ENCODE results near the gene CDH11.

The CDH11 gene

DNA sequence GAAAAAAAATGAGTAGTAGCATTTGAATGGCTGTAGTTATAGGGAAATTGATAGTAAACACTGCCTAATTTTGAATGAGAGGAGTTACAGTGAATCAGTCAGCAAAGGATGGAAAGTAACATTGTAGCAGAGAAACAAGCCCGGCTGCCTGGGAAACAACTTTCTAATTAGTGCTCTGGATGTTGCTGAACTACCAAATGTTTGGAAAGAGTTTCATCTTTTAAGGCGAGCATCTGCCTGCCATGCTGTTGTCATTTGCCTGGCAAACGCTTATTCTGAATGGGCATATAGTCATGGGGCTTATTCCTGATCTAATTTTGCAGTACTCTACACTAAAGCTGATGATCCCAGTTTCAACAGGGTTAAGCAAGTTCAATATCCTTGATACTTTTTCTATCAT is 138.6 kb downstream of the CDH11 start:
- H3K4me3 ChIP-seq (ENCODE audit: low read depth, low read length, poor library complexity, severe bottlenecking): no peak overlapping the region
- TF ChIP-seq, protein P1, sequence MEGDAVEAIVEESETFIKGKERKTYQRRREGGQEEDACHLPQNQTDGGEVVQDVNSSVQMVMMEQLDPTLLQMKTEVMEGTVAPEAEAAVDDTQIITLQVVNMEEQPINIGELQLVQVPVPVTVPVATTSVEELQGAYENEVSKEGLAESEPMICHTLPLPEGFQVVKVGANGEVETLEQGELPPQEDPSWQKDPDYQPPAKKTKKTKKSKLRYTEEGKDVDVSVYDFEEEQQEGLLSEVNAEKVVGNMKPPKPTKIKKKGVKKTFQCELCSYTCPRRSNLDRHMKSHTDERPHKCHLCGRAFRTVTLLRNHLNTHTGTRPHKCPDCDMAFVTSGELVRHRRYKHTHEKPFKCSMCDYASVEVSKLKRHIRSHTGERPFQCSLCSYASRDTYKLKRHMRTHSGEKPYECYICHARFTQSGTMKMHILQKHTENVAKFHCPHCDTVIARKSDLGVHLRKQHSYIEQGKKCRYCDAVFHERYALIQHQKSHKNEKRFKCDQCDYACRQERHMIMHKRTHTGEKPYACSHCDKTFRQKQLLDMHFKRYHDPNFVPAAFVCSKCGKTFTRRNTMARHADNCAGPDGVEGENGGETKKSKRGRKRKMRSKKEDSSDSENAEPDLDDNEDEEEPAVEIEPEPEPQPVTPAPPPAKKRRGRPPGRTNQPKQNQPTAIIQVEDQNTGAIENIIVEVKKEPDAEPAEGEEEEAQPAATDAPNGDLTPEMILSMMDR (IDR thresholded peaks at IDR 0.05; ENCODE audit: low read length): no peak
- TF ChIP-seq EZH2 (IDR thresholded peaks at IDR 0.05; ENCODE audit: borderline replicate concordance, low read length): no peak
- H4K20me1 ChIP-seq (ENCODE audit: insufficient read depth, low read length): no peaks in the 10 kb centered on the region
- H3K9me2 ChIP-seq (ENCODE audit: low read depth, low read length): no peaks in the 10 kb centered on the region
- H3K79me2 ChIP-seq (ENCODE audit: insufficient read depth, low read length): no peaks in the 10 kb centered on the region
- H3K27ac ChIP-seq (ENCODE audit: low read depth, low read length, poor library complexity, severe bottlenecking): no peak overlapping the region
- H3K27me3 ChIP-seq (ENCODE audit: insufficient read depth, low read length): no peaks in the 10 kb centered on the region
- H3K36me3 ChIP-seq (ENCODE audit: insufficient read depth, low read length): no peaks in the 10 kb centered on the region
- H3K9me3 ChIP-seq (ENCODE audit: low read length): no peaks in the 10 kb centered on the region
- no peaks in the 10 kb centered on the region for H3K4me1 ChIP-seq (ENCODE audit: insufficient read depth, low read length, severe bottlenecking)
- no peaks in the 10 kb centered on the region for H3F3A ChIP-seq (ENCODE audit: insufficient read depth, low read length)
- no peak overlapping the region for H3K4me2 ChIP-seq (ENCODE audit: low read length)
- no peak overlapping the region for H3K9ac ChIP-seq (ENCODE audit: low read length)
- no peak overlapping the region for H2AFZ ChIP-seq (ENCODE audit: low read length)

GRCh38 chr16:64982581-64982980 is 139.3 kb downstream of the CDH11 start:
- no peak overlapping the region for H2AFZ ChIP-seq (ENCODE audit: low read length)
- no peaks in the 10 kb centered on the region for H3K4me1 ChIP-seq (ENCODE audit: insufficient read depth, low read length, severe bottlenecking)

DNA sequence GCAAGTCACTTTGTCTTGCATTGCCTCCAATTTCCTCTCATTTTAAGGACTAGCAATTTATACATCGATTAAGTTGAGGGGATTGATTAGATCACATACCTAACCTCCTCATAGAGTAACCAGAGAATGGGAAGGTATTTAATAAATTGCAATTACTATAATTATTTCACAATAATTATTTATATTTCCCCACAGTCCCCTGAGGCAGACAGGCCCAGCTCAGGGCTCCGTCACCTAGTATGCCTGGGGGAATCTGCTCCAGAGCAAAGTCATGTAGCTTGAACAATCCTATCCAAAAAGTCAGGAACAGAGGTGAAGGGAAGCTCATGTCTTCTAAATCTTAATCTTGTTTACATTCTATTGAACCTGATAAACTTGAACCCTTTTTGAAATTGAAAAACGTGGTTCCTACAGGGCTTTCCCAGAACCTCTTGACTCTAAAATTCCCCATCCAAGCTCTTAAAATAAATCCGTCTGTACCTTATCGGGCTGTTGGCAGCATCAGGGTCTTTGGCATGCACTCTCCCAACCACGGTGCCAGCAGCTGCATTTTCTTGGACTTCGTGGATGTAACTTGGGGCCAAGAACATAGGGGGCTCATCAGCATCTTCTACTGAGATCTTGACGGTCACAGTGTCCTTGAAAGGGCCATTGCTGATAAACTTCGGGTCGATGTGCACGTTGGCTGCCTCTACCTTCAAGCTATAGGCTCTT is 140.1 kb downstream of the CDH11 start:
- Histone ChIP-seq H2AFZ (ENCODE audit: low read length) (no peak overlapping the region), H3K27ac (ENCODE audit: low read depth, low read length, poor library complexity, severe bottlenecking) (no peak overlapping the region), H3K79me2 (ENCODE audit: insufficient read depth, low read length) (no peaks in the 10 kb centered on the region), H3K9me2 (ENCODE audit: low read depth, low read length) (no peaks in the 10 kb centered on the region), H3F3A (ENCODE audit: insufficient read depth, low read length) (no peaks in the 10 kb centered on the region), H3K4me3 (ENCODE audit: low read depth, low read length, poor library complexity, severe bottlenecking) (no peak overlapping the region), H4K20me1 (ENCODE audit: insufficient read depth, low read length) (no peaks in the 10 kb centered on the region), H3K27me3 (ENCODE audit: insufficient read depth, low read length) (no peaks in the 10 kb centered on the region), H3K36me3 (ENCODE audit: insufficient read depth, low read length) (no peaks in the 10 kb centered on the region), H3K4me2 (ENCODE audit: low read length) (no peak overlapping the region), H3K9ac (ENCODE audit: low read length) (no peak overlapping the region), H3K4me1 (ENCODE audit: insufficient read depth, low read length, severe bottlenecking) (no peaks in the 10 kb centered on the region), H3K9me3 (ENCODE audit: low read length) (no peaks in the 10 kb centered on the region)
- no peak for TF ChIP-seq EZH2 (IDR thresholded peaks at IDR 0.05; ENCODE audit: borderline replicate concordance, low read length)
- TF ChIP-seq, protein P1 (IDR thresholded peaks at IDR 0.05; ENCODE audit: low read length): no peak

More at GRCh38 chr16:64982581-64982980, 139.3 kb downstream of the CDH11 start:
- Histone ChIP-seq H3K9me2 (ENCODE audit: low read depth, low read length) (no peaks in the 10 kb centered on the region), H4K20me1 (ENCODE audit: insufficient read depth, low read length) (no peaks in the 10 kb centered on the region), H3K27me3 (ENCODE audit: insufficient read depth, low read length) (no peaks in the 10 kb centered on the region), H3K9me3 (ENCODE audit: low read length) (no peaks in the 10 kb centered on the region), H3K9ac (ENCODE audit: low read length) (no peak overlapping the region), H3K4me2 (ENCODE audit: low read length) (no peak overlapping the region), H3K79me2 (ENCODE audit: insufficient read depth, low read length) (no peaks in the 10 kb centered on the region), H3K4me3 (ENCODE audit: low read depth, low read length, poor library complexity, severe bottlenecking) (no peak overlapping the region), H3K27ac (ENCODE audit: low read depth, low read length, poor library complexity, severe bottlenecking) (no peak overlapping the region), H3K36me3 (ENCODE audit: insufficient read depth, low read length) (no peaks in the 10 kb centered on the region), H3F3A (ENCODE audit: insufficient read depth, low read length) (no peaks in the 10 kb centered on the region)
- TF ChIP-seq EZH2 (IDR thresholded peaks at IDR 0.05; ENCODE audit: borderline replicate concordance, low read length): no peak
- TF ChIP-seq, protein P1 (IDR thresholded peaks at IDR 0.05; ENCODE audit: low read length): no peak
